ENCODE measurements around the gene MPV17.

The MPV17 gene

DNA sequence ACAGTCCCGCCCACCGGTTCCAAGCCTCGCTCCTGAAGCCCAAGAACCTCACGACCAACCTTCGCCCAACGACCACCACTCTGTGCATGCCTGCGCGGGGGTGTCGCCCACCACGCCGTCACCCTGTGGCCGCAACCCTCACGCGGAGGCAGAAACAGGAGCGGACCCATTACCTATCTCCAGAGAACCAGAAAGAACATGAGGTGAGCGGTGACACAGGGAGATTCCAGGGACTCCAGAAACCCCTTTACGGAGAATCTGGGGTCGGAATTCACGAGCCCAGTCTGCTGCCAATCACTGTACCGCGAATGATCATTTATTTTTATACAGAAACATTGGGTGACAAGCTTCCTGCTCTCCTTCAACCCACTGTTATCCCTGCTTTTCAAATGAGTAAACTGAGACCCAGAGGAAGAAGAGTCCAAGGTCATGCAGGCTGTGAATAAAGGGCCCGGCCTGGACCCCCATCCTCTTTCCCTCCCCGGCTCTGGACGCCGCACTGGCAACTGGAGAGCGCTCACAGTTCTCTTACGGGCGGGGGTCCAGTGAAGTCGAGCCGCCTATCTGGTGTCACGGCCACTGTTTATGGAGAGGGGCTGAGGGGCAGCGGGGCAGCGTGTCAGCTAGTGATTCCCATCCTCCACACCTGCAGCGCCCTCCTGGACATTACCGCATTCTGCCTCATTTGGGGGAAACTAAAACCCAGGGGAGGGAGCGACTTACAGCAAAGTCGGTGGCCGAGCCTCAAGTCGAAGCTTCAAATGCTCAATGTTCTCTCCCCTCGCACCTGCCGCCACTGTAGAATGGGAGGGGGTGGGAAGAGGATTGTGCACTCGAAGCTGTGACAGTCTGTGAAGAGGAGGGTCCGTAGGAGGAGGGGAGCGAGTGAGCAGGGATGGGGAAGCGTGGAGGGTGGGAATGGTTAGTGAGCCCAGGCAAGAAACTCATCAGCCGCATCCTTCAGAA, 59.3 kb downstream of the MPV17 start:
- DNase-seq, result no peak

DNA sequence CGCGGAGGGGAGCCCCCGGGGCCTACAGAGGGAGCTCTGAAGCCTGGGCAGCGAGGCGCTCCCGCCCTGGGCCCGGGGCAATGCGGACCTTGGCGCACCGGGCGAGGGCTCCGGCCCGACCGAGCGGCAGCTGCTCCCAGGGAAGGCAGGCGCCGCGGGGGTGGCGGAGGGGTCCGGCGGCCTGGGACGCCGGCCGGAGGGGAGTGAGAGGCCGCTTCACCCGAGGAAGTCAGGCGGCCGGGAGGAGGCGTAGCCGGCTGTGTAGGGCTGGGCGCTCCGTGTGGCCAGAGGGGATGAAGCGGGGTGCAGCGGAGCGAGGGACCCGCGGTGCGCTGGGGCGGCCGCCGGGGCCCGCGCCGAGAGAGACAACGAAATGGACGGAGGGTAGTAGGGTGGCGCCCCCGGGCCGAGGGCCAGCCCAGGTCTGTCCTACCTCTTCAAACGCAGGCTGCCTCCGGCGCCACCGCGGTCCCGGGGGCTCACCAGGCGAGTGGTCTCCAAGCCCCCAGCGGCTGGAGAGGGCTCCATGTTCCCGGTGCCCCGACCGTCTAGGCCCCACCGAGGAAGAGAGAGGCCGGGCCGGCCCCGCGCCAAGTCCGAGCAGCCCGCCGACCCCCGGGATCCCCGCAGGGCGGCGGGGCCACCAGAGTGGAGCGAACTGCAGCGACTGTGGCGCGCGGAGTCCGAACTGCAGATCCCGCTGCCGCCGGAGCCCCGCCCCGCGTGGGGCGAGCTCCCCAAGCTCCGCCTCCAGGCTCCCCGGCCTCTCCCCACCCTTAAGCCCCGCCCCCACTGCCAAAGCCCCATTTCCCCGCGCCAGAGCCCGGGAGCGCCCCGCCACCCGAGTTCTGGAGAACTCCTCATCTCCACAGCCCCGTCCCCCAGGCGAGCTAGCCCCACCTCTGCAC, 60.3 kb downstream of the MPV17 start, which contains the start of gene SLC30A3:
SLC30A3 (minus strand) TSS at position 669 of the 908 bp plus-strand sequence; CDS start at position 528, 141 bp downstream.
- DNase-seq, result peak; percentile 22

DNA sequence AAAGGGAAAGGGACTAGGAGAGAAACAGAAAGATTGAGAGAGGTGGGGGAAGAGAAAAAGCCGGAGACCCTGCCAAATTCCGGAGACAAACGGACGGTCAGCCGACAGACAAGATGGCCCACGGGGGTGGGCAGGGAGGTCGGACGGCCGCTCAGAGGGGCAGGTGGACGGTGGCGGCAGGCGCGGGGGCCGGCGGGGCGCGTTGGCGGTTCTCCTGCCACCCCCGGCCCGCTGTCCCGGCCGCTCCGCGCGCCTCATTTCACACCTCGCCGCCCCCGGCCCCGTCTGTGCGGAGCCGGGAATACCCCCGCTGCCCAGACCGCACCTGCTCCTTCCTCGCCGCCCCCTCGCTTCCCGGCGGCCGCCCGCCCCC, 61.0 kb downstream of the MPV17 start:
- no peak for DNase-seq

DNA sequence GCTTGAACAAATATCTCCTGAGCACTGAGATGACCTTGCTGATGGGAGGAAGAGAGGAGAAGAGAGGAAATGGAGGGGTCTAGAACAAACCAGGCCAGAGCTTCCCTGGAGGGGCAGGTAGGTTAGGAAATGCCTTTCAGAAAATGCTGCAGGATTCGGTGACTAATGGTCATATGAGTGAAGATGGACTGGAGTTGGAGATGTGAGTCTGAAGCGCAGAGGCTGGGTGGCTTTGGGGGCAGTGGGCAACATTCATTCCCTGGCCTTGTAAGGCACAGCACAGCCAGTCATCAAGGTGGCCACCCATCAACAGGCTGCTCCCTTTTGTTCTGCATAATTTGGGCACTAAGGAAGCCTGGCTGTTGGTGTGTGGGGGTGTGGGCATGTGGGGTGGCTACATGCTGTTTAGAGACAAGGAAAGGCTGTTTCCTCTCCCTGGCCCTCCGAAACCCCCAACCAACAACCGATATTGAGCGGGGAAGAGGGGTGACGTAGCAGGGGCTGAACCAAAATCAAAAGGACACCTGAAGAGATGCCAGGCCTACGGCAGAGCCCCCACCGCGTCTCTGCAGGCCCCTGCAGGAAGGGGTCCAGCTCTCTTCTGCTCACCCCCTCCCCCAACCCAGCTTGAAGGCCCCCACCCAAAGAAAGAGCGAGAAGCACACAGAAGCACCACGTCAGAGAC, 61.5 kb downstream of the MPV17 start:
- DNase-seq, result no peak

Measured in fibroblast of skin of right biceps (primary cell).